ENCODE measurements around the gene SCUBE1. TPM values are rescaled to one million over a fixed set of nuclear protein-coding genes. Genes with fewer than 3 reads are reported as not detected.
A peak's percentile ranks its signal among the peaks of the same experiment; 100 is the strongest.

SCUBE1 gene
- total and polyA plus RNA-seq, 2 of the 4 experiments (the other 2 are of a cell fraction) = not detected

DNA sequence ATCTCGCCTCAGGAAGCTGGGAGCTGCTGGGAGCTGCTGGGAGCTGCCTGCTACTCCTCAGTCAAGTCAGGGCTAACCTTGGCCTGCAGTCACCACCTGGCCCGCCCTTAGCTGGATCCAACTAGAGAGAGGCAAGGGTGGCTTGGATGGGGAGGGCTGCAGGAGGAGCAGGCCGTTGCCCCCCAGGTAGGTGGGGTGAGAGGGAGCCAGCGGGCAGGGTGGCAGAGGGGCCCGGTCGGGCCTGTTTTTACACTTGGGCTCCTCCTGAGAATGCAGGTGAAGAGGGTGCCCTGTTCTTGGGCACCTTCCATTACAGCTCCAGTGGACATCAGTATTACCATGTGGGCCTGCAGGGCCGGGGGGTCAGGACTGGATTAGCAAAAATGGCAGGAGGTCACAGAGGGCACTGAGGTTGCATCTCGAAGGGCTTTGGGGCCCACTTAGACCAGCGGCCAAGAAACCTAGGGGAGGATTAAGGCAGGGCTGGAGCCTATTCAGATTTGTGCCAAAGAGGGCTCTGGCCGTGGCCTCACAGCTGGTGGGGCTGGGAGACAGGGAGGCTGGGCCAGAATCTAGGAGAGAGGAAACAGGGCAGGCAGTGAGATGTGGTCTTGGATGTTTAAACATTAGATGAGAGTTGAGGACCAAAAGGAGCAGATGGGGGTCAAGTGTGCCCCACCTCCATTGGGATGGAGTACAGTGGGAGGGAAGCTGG, 95.5 kb downstream of the SCUBE1 start:
- peaks cover 34% of the 10 kb centered on the region for H3K27me3 ChIP-seq (ENCODE audit: control insufficient read depth, insufficient read depth, low read length)
- dilution Hi-C loops (cut with HindIII; ENCODE audit: low sequenced_read_pairs, unreplicated experiment) = no loop called here
- H2BK15ac ChIP-seq (ENCODE audit: low read depth, low read length) = no peak overlapping the region
- no peak overlapping the region for H3K4ac ChIP-seq (ENCODE audit: low read depth, low read length)
- DNase-seq = no peak
- no peaks in the 10 kb centered on the region for H3K36me3 ChIP-seq (ENCODE audit: control insufficient read depth, insufficient read depth, low read length)
- H4K5ac ChIP-seq (ENCODE audit: low read depth, low read length) = no peak overlapping the region
- no peak overlapping the region for H2AK5ac ChIP-seq (ENCODE audit: low read depth, low read length)
- H3K4me3 ChIP-seq (ENCODE audit: insufficient read depth, low read depth, low read length) = no peak overlapping the region
- no peaks in the 10 kb centered on the region for H3K79me1 ChIP-seq (ENCODE audit: low read depth in 1 of 2, low read length in 2 of 2)
- no peak overlapping the region for H3K56ac ChIP-seq (ENCODE audit: extremely low read depth, insufficient read depth, low read length)
- no peak for TF ChIP-seq POLR2A (IDR thresholded peaks at IDR 0.05; ENCODE audit: low read depth, low read length)
- no peak for TF ChIP-seq CHD1 (IDR thresholded peaks at IDR 0.05; ENCODE audit: low read depth, low read length)
- no peak for TF ChIP-seq ELK1 (IDR thresholded peaks at IDR 0.05; ENCODE audit: borderline replicate concordance, low read depth, low read length)
- no peak for TF ChIP-seq NFE2L2 (IDR thresholded peaks at IDR 0.05; ENCODE audit: low read depth, low read length)
- TF ChIP-seq FOS (IDR thresholded peaks at IDR 0.05; ENCODE audit: low read depth, low read length) = no peak
- no peak for TF ChIP-seq MAFK (IDR thresholded peaks at IDR 0.05; ENCODE audit: low read depth, low read length)
- TF ChIP-seq, protein P1, sequence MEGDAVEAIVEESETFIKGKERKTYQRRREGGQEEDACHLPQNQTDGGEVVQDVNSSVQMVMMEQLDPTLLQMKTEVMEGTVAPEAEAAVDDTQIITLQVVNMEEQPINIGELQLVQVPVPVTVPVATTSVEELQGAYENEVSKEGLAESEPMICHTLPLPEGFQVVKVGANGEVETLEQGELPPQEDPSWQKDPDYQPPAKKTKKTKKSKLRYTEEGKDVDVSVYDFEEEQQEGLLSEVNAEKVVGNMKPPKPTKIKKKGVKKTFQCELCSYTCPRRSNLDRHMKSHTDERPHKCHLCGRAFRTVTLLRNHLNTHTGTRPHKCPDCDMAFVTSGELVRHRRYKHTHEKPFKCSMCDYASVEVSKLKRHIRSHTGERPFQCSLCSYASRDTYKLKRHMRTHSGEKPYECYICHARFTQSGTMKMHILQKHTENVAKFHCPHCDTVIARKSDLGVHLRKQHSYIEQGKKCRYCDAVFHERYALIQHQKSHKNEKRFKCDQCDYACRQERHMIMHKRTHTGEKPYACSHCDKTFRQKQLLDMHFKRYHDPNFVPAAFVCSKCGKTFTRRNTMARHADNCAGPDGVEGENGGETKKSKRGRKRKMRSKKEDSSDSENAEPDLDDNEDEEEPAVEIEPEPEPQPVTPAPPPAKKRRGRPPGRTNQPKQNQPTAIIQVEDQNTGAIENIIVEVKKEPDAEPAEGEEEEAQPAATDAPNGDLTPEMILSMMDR (conservative IDR thresholded peaks at IDR 0.05; ENCODE audit: low read depth, low read length) = no peak
- TF ChIP-seq RCOR1 (IDR thresholded peaks at IDR 0.05; ENCODE audit: insufficient replicate concordance, low read length) = no peak
- TF ChIP-seq, protein P2, sequence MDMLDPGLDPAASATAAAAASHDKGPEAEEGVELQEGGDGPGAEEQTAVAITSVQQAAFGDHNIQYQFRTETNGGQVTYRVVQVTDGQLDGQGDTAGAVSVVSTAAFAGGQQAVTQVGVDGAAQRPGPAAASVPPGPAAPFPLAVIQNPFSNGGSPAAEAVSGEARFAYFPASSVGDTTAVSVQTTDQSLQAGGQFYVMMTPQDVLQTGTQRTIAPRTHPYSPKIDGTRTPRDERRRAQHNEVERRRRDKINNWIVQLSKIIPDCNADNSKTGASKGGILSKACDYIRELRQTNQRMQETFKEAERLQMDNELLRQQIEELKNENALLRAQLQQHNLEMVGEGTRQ (IDR thresholded peaks at IDR 0.05; ENCODE audit: low read depth, low read length) = no peak
- no peak for TF ChIP-seq MAZ (IDR thresholded peaks at IDR 0.05; ENCODE audit: borderline replicate concordance, low read depth, low read length)
- no peak for TF ChIP-seq RFX5 (IDR thresholded peaks at IDR 0.05; ENCODE audit: low read depth, low read length)
- TF ChIP-seq BHLHE40 (IDR thresholded peaks at IDR 0.05; ENCODE audit: low read depth, low read length) = no peak
- TF ChIP-seq CEBPB (IDR thresholded peaks at IDR 0.05; ENCODE audit: low read depth, low read length) = no peak
- no peaks in the 10 kb centered on the region for H3K4me1 ChIP-seq (ENCODE audit: control insufficient read depth, insufficient read depth, low read length)
- POLR2A ChIA-PET (ENCODE audit: unreplicated experiment) = no interaction called here
- intact Hi-C loops (cut with micrococcal nuclease) = no loop called here
- no peak for ATAC-seq (ENCODE audit: low read depth)
- H2AFZ ChIP-seq (replicated peaks; ENCODE audit: low read length, poor library complexity) = peak overlapping the region; percentile 58
- H3K27ac ChIP-seq (ENCODE audit: insufficient read depth, low read length) = no peak overlapping the region
- 16% methylated on average over 3 of the region's 10 CpGs; no CpG with 5 or more reads in 1 of the 2 experiments for WGBS, 2 experiments (ENCODE audit: extremely low coverage in 2 of 2, insufficient read length in 1 of 2)
- no peak overlapping the region for H3K23ac ChIP-seq (ENCODE audit: low read depth, low read length)
- H4K20me1 ChIP-seq (ENCODE audit: insufficient read depth, low read length) = no peaks in the 10 kb centered on the region
- no TSS peak for BruUV-seq (replicated peaks)
- H3K14ac ChIP-seq (replicated peaks; ENCODE audit: low read depth, low read length) = no peak overlapping the region
- no peak overlapping the region for H3K18ac ChIP-seq (ENCODE audit: low read depth, low read length)
- no peak overlapping the region for H3K9ac ChIP-seq (ENCODE audit: low read depth, low read length)
- H4K91ac ChIP-seq (ENCODE audit: insufficient read depth, low read depth, low read length) = no peak overlapping the region
- no peak overlapping the region for H2BK120ac ChIP-seq (ENCODE audit: low read depth, low read length)
- no peaks in the 10 kb centered on the region for H3K9me3 ChIP-seq (ENCODE audit: control insufficient read depth, insufficient read depth, low read length)
- H3K9me1 ChIP-seq (ENCODE audit: insufficient read depth, low read length) = no peaks in the 10 kb centered on the region
- H2BK5ac ChIP-seq (ENCODE audit: low read depth, low read length, poor library complexity, severe bottlenecking) = no peak overlapping the region
- in situ Hi-C loops (cut with MboI; ENCODE audit: low sequenced_read_pairs) = no loop called here
- H2BK20ac ChIP-seq (ENCODE audit: low read depth, low read length) = no peak overlapping the region
- CTCF ChIA-PET = no interaction called here
- no peak overlapping the region for H4K8ac ChIP-seq (ENCODE audit: low read depth in 2 of 2, low read length in 2 of 2)
- no peak overlapping the region for H2AK9ac ChIP-seq (replicated peaks; ENCODE audit: low read depth, low read length, poor library complexity)
- H3K4me2 ChIP-seq (ENCODE audit: low read depth, low read length) = no peak overlapping the region

All from IMR-90 (cell line).